D721Med (cell line): ENCODE data around the gene PDCD6IP.

ENCODE experiments used
- DNase-seq: peaks from one replicate; pipeline ENCODE4 v3.0.0; 2011; ENCODE audit warnings: low spot score; ENCODE audit not compliant: insufficient read length
- FAIRE-seq: peaks from 2 replicates; lab custom pipeline; 2011; peaks lifted over from hg19 to GRCh38; lab: Jason Lieb, UNC
- TF ChIP-seq, protein P1 (sequence below): IDR thresholded peaks from 2 replicates; pipeline ENCODE4 v1.5.1; 2012; ENCODE audit warnings: mild to moderate bottlenecking, control low read depth; ENCODE audit not compliant: insufficient read depth; ENCODE audit errors: missing control alignments

The PDCD6IP gene

DNA sequence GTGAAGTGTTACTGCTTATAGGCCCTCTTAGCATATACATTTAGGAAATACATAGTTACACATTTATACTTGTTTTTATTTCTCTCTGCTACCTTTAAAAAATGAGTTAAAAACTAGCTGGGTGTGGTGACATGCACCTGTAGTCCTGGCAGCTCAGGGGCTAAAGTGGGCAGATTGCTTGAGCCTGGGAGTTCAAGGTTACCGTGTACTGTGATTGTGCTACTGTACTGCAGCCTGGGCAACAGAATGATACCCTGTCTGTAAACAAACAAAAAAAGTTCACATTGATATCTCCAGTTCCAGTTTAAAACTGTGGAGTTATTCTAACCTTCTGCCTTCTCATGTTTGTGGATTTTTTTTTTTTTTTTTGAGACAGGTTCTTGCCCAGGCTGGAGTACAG, 12.1 kb downstream of the PDCD6IP start:
- DNase-seq (no peak), FAIRE-seq (no peak)
- TF ChIP-seq, protein P1, sequence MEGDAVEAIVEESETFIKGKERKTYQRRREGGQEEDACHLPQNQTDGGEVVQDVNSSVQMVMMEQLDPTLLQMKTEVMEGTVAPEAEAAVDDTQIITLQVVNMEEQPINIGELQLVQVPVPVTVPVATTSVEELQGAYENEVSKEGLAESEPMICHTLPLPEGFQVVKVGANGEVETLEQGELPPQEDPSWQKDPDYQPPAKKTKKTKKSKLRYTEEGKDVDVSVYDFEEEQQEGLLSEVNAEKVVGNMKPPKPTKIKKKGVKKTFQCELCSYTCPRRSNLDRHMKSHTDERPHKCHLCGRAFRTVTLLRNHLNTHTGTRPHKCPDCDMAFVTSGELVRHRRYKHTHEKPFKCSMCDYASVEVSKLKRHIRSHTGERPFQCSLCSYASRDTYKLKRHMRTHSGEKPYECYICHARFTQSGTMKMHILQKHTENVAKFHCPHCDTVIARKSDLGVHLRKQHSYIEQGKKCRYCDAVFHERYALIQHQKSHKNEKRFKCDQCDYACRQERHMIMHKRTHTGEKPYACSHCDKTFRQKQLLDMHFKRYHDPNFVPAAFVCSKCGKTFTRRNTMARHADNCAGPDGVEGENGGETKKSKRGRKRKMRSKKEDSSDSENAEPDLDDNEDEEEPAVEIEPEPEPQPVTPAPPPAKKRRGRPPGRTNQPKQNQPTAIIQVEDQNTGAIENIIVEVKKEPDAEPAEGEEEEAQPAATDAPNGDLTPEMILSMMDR = no peak

DNA sequence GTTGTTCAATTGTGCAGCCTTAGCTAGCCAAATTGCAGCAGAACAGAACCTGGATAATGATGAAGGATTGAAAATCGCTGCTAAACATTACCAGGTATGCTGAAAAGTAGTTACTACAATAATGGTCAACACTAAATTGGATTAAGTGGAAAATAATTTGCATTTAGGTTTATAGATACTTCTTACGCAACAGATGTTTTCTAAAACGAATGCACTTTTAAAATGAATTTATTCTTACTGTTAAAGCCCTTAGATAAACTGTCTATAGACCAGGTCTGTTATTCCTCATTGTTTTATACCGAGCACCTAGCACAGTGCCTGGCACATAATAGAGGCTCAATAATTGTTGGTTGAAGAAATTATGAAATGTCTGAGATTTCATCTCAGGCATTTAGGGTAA, 23.6 kb downstream of the PDCD6IP start:
- no peak for DNase-seq
- FAIRE-seq = no peak
- TF ChIP-seq, protein P1 = no peak

DNA sequence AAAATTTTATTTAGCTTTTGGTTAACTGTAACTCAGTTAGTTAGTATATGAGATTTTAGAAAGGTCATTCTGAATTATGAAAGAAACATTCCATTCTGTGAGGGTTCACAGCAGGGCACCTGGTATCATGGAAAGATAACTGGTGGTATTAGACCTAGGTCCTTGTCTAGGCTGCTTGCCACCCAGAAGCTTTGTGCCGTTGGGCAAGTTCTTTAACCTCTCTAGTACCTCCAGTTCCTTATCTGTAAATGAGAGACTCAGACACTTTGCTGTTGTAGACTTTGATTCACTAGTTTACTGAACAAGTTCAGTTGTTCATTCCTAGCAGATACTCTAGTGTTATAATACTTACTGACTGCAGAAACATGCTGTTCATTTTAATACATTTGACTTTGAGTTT, 25.4 kb downstream of the PDCD6IP start:
- DNase-seq = no peak
- TF ChIP-seq, protein P1 = no peak
- no peak for FAIRE-seq

DNA sequence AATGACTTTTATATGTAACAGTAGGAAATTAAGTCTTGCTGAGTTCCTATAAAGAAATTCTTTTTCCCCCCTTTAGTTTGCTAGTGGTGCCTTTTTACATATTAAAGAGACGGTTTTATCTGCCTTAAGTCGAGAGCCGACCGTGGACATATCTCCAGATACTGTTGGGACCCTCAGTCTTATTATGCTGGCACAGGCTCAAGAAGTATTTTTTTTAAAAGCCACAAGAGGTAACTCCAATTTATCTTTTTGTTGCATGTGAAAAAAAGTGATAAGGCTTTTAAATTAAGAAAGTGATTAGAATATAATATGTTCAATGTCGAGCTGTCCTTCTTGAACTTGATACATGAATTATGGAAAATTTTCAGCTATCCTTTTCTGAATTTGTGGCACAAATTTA, 26.7 kb downstream of the PDCD6IP start:
- no peak for FAIRE-seq

DNA sequence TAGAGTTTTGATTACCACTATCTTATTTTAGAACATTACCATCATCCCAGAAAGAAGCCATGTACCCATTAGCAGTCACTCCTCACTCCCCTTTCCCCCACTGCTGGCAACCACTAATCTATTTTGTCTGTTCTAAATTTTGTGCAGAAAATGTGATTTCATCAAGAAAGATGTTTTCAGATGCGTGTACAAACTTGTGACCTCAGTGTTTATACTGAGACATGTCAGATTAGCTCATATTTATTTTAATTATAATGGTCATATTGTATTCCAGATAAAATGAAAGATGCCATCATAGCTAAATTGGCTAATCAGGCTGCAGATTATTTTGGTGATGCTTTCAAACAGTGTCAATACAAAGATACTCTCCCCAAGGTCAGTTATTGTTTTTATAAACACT, 27.8 kb downstream of the PDCD6IP start:
- no peak for DNase-seq
- TF ChIP-seq, protein P1 = no peak

More for the DNA sequence above, 26.7 kb downstream of the PDCD6IP start:
- TF ChIP-seq, protein P1 = no peak
- no peak for DNase-seq

DNA sequence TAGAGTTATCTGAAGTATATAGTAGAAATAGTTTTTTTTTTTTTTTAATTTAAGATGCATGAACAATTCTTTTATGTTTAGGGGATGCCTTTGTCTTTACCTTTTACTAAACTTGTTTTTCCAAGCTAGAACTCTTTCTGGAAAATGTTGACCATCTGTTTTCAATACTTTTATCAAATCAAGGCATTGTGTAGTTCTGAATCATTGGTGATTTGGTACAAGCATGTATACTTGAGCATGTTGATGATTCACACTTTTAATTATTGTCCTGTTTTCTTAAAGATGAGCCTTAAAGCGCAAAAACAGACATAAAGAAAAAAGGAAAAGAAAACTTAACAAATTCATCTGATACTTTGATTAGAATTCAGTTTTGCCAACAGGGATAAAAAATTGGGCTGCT, 28.3 kb downstream of the PDCD6IP start:
- no peak for DNase-seq
- TF ChIP-seq, protein P1 = no peak
- FAIRE-seq = no peak

More for the DNA sequence above, 27.8 kb downstream of the PDCD6IP start:
- no peak for FAIRE-seq

DNA sequence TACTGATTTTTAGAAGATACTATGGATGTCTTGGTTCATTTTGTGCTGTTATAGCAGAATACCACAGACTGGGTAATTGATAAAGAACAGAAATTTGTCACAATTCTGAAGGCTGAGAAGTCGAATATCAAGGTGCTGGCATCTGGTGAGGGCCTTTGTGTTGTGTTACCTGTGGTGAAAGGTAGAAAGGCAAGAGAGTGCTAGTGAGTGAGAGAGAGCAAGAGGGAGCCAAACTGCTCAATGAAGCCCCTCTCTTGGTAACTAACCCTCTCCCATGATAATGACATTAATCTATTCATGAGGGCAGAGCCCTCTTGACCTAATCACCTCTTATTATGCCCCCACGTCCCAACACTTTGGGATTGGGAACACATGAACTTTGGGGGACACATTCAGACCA, 31.3 kb downstream of the PDCD6IP start:
- TF ChIP-seq, protein P1 = no peak
- DNase-seq (no peak), FAIRE-seq (no peak)
